Measurements from ENCODE around the gene MPL.

MPL gene

DNA sequence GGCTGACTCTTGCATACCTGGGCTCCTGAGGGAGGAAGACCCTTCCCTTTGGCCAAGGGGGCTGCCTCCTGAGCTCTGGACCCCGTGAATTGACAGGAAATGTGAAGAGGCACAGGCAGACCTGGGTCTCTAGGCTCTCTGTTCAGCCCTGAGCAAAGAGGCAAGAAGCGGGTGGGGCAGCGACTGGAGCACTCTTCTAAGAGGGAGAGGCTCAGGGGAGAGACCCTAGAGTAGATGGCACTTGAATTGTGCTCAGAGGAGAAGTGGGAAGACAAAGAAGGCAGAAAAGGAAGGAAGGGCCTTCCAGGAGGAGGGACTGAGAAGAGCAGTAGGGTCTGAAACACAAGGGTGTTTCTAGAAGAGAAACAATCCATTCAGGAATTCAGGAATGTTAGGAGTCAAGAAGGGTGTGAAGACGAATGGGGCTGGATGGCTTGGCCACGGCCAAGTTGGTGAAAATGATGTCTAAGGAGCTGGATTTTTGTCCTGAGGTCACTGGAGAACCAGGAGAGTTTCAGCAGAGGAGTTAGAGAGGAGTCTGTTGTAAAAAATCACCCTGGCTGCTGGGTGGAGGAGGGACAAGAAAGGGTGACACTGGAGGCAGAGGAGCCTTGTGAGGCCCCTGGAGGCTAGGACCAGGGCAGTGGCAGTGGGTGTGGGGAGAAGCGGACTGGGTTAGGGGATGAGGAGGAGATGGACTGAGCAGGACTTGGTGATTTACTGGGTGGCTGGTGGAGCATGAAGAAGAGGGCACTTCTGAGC, 31.5 kb upstream of the MPL start:
- no peak for DNase-seq (ENCODE audit: low read depth)
- TF ChIP-seq CTCF (conservative IDR thresholded peaks at IDR 0.05; ENCODE audit: low read depth, low read length): no peak
- H3K4me3 ChIP-seq (ENCODE audit: low read depth, low read length): no peak overlapping the region

DNA sequence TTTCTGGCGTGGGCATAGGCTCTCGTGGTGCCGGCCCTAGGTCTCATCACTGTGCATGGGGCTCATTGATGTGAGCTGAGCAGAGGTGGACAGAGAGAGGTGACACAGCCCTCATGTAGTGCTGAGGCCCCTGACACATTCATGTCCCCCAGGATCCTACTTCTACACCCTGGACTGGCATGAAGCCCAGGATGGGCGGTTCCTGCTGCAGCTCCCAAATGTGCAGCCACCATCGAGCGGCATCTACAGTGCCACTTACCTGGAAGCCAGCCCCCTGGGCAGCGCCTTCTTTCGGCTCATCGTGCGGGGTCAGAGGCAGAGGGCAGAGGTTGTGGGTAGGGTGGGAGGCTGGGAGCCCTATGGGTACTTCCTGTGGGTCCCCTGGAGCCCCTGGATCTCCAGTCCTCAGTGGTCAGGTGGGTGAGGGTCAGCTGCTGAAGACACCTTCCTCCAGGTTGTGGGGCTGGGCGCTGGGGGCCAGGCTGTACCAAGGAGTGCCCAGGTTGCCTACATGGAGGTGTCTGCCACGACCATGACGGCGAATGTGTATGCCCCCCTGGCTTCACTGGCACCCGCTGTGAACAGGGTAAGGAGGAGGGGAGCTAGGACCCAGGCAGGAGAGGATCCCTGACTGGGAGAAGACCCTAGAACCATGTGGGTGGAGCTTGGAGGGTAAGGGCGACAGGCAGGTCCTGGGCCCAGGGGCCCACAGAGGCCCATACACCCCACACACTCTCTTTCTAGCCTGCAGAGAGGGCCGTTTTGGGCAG, 30.7 kb upstream of the MPL start:
- no peak for TF ChIP-seq CTCF (conservative IDR thresholded peaks at IDR 0.05; ENCODE audit: low read depth, low read length)
- H3K4me3 ChIP-seq (ENCODE audit: low read depth, low read length): no peak overlapping the region
- DNase-seq (ENCODE audit: low read depth): no peak

- H3K4me3 ChIP-seq (ENCODE audit: low read depth, low read length): no peak overlapping the region
- TF ChIP-seq CTCF (conservative IDR thresholded peaks at IDR 0.05; ENCODE audit: low read depth, low read length): no peak
- DNase-seq (ENCODE audit: low read depth): no peak
Measured at GRCh38 chr1:43307458-43308158, 30.0 kb upstream of the MPL start.

GRCh38 chr1:43308635-43309404, 28.8 kb upstream of the MPL start:
- H3K4me3 ChIP-seq (ENCODE audit: low read depth, low read length): no peak overlapping the region
- TF ChIP-seq CTCF (conservative IDR thresholded peaks at IDR 0.05; ENCODE audit: low read depth, low read length): no peak
- DNase-seq (ENCODE audit: low read depth): no peak

DNA sequence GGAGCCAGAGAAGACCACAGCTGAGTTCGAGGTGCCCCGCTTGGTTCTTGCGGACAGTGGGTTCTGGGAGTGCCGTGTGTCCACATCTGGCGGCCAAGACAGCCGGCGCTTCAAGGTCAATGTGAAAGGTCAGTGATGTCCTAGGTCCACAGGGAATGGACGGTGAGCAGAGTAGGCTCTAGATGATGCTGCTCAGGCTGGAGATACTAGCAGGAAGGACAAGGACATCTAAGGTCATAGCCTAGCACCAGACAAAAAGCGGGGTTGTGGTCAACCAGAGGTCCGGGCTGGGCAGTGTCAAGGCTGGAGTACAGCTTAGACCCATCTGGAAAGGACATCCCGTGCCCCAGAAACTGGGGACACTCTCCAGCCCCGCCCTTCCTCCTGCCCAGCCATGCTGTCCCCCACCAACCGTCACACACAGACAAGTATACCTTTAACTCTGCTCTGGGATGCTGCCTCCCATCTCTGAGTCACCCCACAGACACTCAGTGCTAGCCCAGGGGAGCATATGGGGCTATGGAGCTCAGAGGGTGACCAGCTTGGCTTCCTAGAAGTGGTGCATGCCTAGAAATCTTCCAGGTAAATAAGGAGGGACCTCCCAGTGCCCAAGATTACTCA, 28.1 kb upstream of the MPL start:
- TF ChIP-seq CTCF (conservative IDR thresholded peaks at IDR 0.05; ENCODE audit: low read depth, low read length): no peak
- DNase-seq (ENCODE audit: low read depth): no peak
- no peak overlapping the region for H3K4me3 ChIP-seq (ENCODE audit: low read depth, low read length)

GRCh38 chr1:43311521-43311920, 26.1 kb upstream of the MPL start:
- no peak for TF ChIP-seq CTCF (conservative IDR thresholded peaks at IDR 0.05; ENCODE audit: low read depth, low read length)
- no peak for DNase-seq (ENCODE audit: low read depth)
- no peak overlapping the region for H3K4me3 ChIP-seq (ENCODE audit: low read depth, low read length)

All from choroid plexus epithelial cell (primary cell).